Hepatocyte (in vitro differentiated cells): Measurements from ENCODE around the gene CEP135. TPM values are rescaled to one million over a fixed set of nuclear protein-coding genes. Genes with fewer than 3 reads are reported as not detected.

Source experiments
- DNase-seq: peaks from one replicate; pipeline ENCODE4 v3.0.0-alpha.2; 2016; ENCODE audit warnings: low spot score
- H2AFZ ChIP-seq: fragments of 200-600 bp; sonication (generic); 2 replicates; pipeline ENCODE4 v1.6.0; 2016; ENCODE audit warnings: antibody characterized with exemption, mild to moderate bottlenecking
- H3K27ac ChIP-seq: fragments of 200-600 bp; sonication (generic); 2 replicates; pipeline ENCODE4 v1.5.1; 2016; ENCODE audit warnings: mild to moderate bottlenecking
- H3K27me3 ChIP-seq: fragments of 200-600 bp; sonication (generic); 2 replicates; pipeline ENCODE4 v1.6.1; 2016
- H3K36me3 ChIP-seq: fragments of 200-600 bp; sonication (generic); replicated peaks from 2 replicates; pipeline ENCODE4 v1.5.1; 2016; ENCODE audit warnings: low read depth; ENCODE audit not compliant: insufficient read depth
- H3K4me1 ChIP-seq: fragments of 200-600 bp; sonication (generic); 2 replicates; pipeline ENCODE4 v1.5.1; 2016; ENCODE audit warnings: mild to moderate bottlenecking, moderate library complexity; ENCODE audit not compliant: insufficient read depth
- H3K4me2 ChIP-seq: fragments of 200-600 bp; sonication (generic); 2 replicates; pipeline ENCODE4 v1.6.0; 2016
- H3K4me3 ChIP-seq: fragments of 200-600 bp; sonication (generic); 2 replicates; pipeline ENCODE4 v1.5.1; 2016; ENCODE audit warnings: mild to moderate bottlenecking
- H3K79me2 ChIP-seq: fragments of 200-600 bp; sonication (generic); 2 replicates; pipeline ENCODE4 v1.6.0; 2017; ENCODE audit warnings: mild to moderate bottlenecking
- H3K9me2 ChIP-seq: fragments of 200-600 bp; sonication (generic); replicated peaks from 2 replicates; pipeline ENCODE4 v1.6.0; 2017; ENCODE audit warnings: mild to moderate bottlenecking; ENCODE audit not compliant: insufficient read depth
- H3K9me3 ChIP-seq: fragments of 200-600 bp; sonication (generic); 2 replicates; pipeline ENCODE4 v1.5.1; 2016; ENCODE audit warnings: low read depth, mild to moderate bottlenecking
- H4K20me1 ChIP-seq: fragments of 200-600 bp; sonication (generic); 2 replicates; pipeline ENCODE4 v1.6.0; 2016; ENCODE audit warnings: mild to moderate bottlenecking; ENCODE audit not compliant: insufficient read depth, poor library complexity, severe bottlenecking
- CTCF ChIP-seq: fragments of 200-600 bp; sonication (generic); IDR thresholded peaks from 2 replicates; pipeline ENCODE4 v1.5.1; 2016; ENCODE audit warnings: antibody characterized with exemption, mild to moderate bottlenecking; ENCODE audit not compliant: poor library complexity
- EZH2 ChIP-seq: fragments of 200-600 bp; sonication (generic); IDR thresholded peaks from 2 replicates; pipeline ENCODE4 v1.6.1; 2016; ENCODE audit warnings: antibody characterized with exemption, mild to moderate bottlenecking, borderline replicate concordance
- EZH2phosphoT487 ChIP-seq: fragments of 200-600 bp; sonication (generic); IDR thresholded peaks from one replicate; pipeline ENCODE4 v1.6.1; 2018; ENCODE audit warnings: antibody characterized with exemption, mild to moderate bottlenecking, low read depth, moderate library complexity; ENCODE audit not compliant: unreplicated experiment, severe bottlenecking
- WGBS: methylation state at CpG from one replicate; pipeline ENCODE4 v1.1.6; 2016; ENCODE audit warnings: low lambda C conversion rate; ENCODE audit errors: missing lambda C conversion rate; 5-methylcytosine and 5-hydroxymethylcytosine counted together
- polyA plus RNA-seq: library from polyadenylated mRNA; unstranded; fragments of >200 nt; fragmentation: Nextera tagmentation; extraction: Ambion mirVana; gene quantifications from 2 replicates; pipeline ENCODE4 v1.2.1, GENCODE V29; 2016
- total RNA-seq: library from RNA; depleted of rRNA; stranded (reverse); fragments of >200 nt; gene quantifications from 2 replicates; pipeline ENCODE4 v1.2.3, GENCODE V29; 2014

The CEP135 gene
- total and polyA plus RNA-seq, 2 experiments from 2014 or later: 3.1 to 7.7 TPM

- H2AFZ ChIP-seq: no peak overlapping the region
- no peaks in the 10 kb centered on the region for H3K36me3 ChIP-seq
- no peaks in the 10 kb centered on the region for H4K20me1 ChIP-seq
- no peak overlapping the region for H3K27ac ChIP-seq
- H3K79me2 ChIP-seq: no peaks in the 10 kb centered on the region
- H3K4me2 ChIP-seq: no peak overlapping the region
- WGBS: no CpG with 5 or more reads among the region's 1 CpG
- DNase-seq: no peak
- no peaks in the 10 kb centered on the region for H3K4me1 ChIP-seq
- H3K9me3 ChIP-seq: no peaks in the 10 kb centered on the region
- no peak overlapping the region for H3K4me3 ChIP-seq
- no peaks in the 10 kb centered on the region for H3K9me2 ChIP-seq
- no peak for TF ChIP-seq CTCF
- no peak for TF ChIP-seq EZH2
- no peak for TF ChIP-seq EZH2phosphoT487
- no peaks in the 10 kb centered on the region for H3K27me3 ChIP-seq
These were observed 93.5 kb downstream of the CEP135 start for GRCh38 chr4:56042225-56042624.

GRCh38 chr4:56048383-56048701 lies 99.6 kb downstream of the CEP135 start:
- peak overlapping the region; percentile 90 for H3K4me3 ChIP-seq
- H3K27me3 ChIP-seq: no peaks in the 10 kb centered on the region
- H3K79me2 ChIP-seq: peaks cover 25% of the 10 kb centered on the region
- DNase-seq: peak; percentile 33
- H4K20me1 ChIP-seq: no peaks in the 10 kb centered on the region
- no peaks in the 10 kb centered on the region for H3K36me3 ChIP-seq
- peak overlapping the region; percentile 94 for H2AFZ ChIP-seq
- H3K4me2 ChIP-seq: peak overlapping the region; percentile 93
- 21% methylated on average over 5 of the region's 5 CpGs for WGBS
- no peaks in the 10 kb centered on the region for H3K9me2 ChIP-seq
- no peaks in the 10 kb centered on the region for H3K9me3 ChIP-seq
- no peak for TF ChIP-seq EZH2phosphoT487
- no peak for TF ChIP-seq EZH2
- no peak for TF ChIP-seq CTCF
- peak overlapping the region; percentile 78 for H3K27ac ChIP-seq
- no peaks in the 10 kb centered on the region for H3K4me1 ChIP-seq

- H3K27ac ChIP-seq: peak overlapping the region; percentile 82
These were observed 100.1 kb downstream of the CEP135 start for GRCh38 chr4:56048702-56049431.

More at GRCh38 chr4:56048702-56049431, 100.1 kb downstream of the CEP135 start:
- Histone ChIP-seq H3K9me2 (no peaks in the 10 kb centered on the region), H3K4me1 (no peaks in the 10 kb centered on the region), H3K9me3 (no peaks in the 10 kb centered on the region), H3K79me2 (peaks cover 31% of the 10 kb centered on the region), H3K4me3 (peak overlapping the region; percentile 90), H3K27me3 (no peaks in the 10 kb centered on the region), H2AFZ (peak overlapping the region; percentile 94), H3K4me2 (peak overlapping the region; percentile 93), H4K20me1 (no peaks in the 10 kb centered on the region), H3K36me3 (no peaks in the 10 kb centered on the region)
- TF ChIP-seq EZH2 (no peak), CTCF (peak; percentile 33), EZH2phosphoT487 (no peak)
- peak; percentile 91 for DNase-seq
- 1% methylated on average over 42 of the region's 81 CpGs for WGBS
